HG02938 (cell line): ENCODE results near the gene NEU3.
"Not testable (repeated sequence)": the region's sequence is repeated elsewhere in the genome, so short reads cannot be mapped to it uniquely, and the experiment has no call there.

ENCODE experiments used
- ATAC-seq: cut with Tn5 transposase; IDR thresholded peaks from one replicate; pipeline ENCODE4 v1.9.1; 2021; ENCODE audit warnings: mild to moderate bottlenecking, moderate library complexity; ENCODE audit not compliant: unreplicated experiment

NEU3 gene

DNA sequence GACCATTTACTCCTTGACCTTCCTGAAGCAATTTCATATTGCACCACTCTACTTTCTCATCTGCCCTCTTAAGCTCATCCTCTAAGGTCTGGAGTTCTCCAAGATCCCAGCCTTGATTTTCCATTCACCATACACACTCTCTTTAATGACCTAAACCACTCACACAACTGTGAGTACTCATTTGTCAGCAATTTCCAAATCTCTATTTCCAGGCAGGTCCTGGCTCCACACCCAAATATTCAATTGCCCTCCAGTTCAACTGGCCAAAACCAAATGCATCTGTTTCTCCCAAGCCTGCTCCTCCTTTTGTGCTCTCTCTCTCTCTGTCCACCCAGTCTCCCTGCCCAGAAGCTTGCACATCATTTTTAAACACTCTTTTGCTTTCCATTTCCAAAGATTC, 39.6 kb downstream of the NEU3 start:
- ATAC-seq, result no peak

DNA sequence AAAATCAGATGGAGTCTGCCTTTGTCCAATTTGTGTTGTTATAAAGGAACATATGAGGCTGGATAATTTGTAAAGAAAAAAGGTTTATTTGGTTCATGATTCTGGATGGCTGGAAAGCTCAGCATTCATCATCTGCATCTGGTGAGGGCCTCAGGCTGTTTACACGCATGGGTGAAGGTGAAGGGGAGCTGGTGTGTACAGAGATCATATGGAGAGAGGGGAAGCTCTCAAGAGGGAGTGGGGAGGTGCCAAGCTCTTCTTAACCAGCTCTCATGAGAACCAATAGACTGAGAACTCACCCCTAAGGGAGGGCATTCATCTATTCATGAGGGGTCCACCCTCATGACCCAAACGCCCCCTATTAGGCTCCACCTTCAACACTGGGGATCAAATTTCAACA, 40.0 kb downstream of the NEU3 start:
- no peak for ATAC-seq

DNA sequence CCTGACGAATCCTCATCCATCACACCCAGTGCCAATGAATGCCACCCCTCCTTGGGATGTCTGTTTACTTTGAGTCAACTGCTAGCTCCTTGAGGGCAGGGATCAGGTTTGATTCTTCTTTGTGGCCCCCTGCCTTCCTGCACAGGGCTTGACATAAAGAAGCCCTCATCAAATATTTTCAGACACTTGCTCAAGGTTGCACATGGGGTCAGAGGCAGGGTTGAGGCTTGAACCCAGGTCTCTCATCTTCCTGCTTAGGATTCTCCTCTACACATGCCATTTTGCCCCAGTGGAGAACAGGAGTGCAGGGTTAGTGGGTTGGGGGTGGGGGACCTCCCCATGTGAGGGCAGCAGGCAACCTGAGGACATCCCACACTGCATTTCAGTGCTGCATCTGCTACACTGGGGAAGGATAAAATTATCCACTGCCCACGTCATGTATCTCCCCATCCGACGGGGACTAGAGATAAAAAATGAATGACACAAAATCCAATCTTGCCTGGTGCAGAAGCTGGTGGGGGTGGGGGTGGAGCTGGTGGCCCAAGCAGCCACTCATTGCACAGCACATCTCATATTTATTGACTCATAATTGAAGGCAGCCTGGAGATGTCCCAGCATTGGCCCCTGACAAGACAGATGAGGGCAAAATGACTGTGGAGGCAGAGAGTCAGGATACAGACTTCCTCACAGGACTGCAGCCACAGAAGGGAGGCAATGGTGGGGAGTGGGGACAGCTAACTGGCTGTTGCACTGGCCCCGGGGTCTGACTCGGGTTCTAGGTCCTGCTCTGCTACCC, 41.3 kb downstream of the NEU3 start:
- ATAC-seq, result no peak

DNA sequence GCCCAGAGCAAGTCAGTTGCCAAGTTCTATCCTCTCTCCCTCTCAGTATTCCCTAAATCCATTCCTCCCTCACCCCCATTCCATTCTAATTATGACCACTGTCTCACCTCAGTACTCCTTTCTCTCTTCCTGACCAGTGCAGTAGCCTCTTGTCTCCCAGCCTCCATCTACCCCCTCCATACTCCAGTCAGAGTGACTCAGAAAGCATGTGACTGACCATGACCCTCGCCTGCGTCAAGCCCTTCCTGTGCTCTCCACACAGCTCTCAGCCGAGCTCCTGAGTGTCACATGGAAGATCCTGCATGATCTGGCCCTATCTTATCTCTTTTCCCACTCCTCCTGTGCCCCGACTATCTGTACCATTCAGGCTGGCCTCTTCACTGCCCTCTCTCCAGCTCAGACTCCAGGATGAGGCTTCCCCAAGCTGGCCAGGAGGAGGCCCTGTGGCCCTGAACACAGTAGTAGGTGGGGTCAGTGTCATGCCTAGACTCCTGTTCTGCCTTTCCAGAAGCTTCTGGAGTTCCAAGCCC, 42.6 kb downstream of the NEU3 start:
- ATAC-seq, result no peak

DNA sequence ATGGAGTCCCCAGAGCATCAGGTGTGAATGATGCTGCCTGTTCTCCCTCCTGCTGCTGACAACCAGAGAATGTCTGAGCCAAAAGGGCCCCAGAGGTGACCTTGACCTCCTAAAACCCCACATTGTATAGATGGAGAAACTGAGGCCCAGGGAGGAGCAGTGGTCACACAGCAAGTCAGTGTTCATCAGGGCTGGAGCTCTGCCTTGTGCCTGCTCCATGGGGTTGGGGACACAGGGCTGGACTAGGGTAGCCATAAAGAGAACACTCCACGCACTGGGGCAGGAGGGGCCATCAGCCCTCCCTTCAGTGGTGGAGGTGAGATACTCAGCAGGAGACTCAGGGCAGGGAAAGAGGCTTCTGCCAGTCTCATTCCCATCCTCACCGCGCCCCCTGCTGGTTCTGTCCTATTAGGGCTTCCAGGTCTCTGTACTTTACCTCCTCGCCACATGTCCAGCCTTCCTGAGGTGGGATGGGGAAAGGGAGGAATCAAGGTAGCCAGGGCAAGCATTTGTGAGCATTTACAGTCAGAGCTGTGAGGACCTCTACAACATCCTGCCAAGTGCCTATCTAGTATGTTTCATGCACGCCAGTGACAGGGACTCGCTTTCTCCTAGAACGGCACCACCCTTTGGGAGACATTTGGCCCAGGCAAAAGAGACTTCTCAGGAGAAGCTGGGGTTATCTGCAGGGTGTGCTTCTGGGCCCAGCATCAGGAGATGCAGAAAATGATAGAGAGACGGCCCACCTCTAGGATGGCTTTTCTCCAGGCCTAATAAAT, 43.2 kb downstream of the NEU3 start:
- ATAC-seq, result no peak

DNA sequence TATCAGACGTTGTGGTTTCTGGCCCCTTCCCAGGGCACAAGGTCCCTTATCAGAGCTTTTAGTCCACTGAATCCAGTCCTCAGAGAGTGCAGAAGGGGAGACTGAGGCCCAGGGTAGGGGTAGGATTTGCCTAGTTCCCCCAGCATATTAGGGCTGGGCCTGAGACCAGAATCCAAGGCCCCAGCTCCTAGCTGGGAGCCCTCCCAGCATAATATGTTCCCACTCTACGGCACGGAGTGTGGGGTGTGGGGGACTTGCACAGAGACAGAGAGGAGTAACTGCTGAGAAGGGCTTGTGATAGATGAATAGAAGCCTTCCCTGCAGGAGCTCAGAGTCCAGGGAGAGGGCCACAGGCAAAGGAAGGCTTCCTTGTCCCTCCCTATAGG, 43.8 kb downstream of the NEU3 start:
- ATAC-seq, result no peak

DNA sequence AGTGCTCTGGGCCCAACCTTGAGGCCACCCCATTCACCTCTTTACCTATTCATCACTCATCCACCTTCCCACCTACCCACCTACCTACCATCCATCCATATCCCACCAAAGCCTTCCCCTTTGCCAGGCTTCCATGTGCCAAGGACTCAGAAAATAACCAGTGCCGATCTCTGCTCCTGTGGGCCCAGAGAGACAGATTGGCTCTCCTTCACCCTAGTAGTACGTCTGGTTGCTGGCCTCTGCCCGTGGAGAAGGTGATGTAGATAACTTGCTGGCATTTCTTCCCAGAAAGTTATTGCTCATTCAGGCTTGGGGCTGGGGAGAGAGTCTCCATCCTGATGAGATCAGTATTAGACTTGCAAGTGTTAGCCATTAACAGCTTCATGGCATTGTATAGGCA, 45.2 kb downstream of the NEU3 start:
- ATAC-seq, result no peak

DNA sequence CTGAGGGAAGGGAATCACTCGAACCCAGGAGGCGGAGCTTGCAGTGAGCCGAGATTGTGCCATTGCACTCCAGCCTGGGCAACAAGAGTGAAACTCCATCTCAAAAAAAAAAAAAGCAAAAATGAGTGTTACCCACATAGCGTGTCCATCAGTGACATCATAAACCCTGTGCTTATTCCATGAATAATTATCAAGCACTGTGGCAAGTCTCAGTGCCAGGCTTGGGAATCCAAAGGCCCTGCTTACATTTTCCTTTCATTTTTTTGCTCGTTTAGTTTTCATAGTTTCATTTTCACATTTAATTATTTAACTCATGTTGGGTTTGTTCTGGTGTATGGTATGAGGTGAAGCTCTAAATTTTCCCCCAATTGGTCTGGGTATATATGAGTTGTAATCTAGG, 46.5 kb downstream of the NEU3 start:
- no peak for ATAC-seq

DNA sequence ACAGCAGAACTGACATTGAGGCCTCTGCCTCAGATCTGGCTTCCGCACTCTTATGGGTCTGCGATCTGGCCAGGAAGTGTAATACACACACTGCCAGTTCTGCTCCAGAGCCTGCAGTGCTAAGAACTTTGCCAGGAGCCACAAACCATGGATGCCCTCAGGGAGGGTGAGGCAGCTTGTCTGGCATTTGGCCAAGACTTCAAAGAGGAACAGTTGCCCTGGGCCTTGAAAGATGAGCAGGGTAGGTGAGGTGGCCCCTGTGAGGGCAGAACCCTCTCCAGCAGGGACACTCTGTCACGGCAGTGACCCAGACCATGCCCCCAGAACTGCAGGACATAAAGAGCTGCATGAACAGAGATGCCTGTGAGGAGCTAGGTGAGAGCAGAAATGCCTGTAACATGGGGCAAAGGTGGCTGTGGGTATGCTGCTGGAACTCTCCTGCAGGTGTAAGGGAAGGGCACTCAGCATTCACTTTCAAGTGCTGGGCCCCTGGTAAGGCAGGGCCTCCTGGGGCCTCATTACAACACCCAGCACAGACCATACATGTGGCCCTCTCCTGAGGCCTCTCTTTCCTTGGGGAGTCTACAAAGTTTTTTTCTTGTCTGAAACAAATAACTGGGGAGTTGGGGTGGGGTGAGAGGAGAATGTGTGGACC, 47.3 kb downstream of the NEU3 start:
- ATAC-seq, result no peak

DNA sequence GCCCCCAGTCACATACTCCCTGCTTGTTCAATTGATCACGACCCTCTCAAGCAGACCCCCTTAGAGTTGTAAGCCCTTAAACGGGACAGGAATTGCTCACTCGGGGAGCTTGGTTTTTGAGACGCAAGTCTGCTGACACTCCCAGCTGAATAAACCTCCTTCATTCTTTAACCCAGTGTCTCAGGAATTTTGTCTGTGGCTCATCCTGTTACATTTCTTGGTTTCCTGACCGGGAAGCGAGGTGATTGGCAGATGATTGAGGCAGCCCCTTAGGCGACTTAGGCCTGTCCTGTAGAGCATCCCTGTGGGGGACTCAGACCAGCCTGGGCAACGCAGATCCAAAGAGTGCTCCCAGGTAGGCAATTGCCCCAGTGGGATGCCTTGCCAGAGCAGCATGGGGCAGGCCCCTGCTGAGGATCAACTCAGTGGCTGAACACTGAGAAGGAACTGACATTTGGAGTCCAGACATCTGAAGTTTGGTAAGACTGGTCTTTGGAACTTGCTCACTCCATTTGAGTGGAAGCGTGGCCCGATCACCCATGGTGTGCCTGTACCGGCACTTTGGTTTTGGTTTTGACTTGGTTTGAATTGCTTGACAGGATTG, 51.5 kb downstream of the NEU3 start:
- no peak for ATAC-seq

DNA sequence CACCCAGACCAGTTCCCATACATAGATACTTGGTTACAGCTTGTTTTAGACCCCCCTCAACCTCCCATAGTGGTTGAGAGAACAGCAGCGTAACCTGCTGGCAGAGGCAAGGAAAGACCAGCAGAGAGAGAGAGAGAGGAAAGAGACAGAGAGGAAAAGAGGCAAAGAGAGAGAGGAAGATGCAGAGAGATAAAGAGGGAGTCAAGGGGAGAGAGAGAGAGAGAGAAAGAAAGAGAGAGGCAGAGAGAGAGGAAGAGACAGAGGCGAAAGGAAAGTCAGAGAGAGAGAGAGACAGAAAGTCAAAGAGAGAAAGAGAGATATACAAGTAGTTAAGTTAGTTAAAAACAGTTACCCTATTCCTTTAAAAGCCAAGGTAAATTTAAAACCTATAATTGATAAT, 52.5 kb downstream of the NEU3 start:
- no peak for ATAC-seq

DNA sequence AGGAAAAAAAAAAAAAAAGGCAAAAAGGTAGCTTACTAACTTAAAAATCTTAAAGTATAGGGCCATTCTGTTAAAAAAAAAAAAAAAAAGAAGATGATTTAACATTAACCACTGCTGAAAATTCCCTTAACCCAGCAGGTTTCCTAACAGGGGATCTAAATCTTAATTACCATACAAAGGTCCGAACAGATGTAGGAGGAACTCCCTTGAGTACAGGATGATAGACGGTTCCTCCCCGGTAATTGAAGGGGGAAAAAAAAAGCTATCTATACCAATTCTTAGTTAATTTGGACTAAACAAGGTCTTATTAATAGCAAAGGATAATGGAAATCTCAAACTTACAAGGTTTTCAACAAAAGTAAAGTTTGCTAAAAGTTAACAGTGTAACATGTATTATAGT, 53.1 kb downstream of the NEU3 start:
- ATAC-seq, result not testable (repeated sequence)

DNA sequence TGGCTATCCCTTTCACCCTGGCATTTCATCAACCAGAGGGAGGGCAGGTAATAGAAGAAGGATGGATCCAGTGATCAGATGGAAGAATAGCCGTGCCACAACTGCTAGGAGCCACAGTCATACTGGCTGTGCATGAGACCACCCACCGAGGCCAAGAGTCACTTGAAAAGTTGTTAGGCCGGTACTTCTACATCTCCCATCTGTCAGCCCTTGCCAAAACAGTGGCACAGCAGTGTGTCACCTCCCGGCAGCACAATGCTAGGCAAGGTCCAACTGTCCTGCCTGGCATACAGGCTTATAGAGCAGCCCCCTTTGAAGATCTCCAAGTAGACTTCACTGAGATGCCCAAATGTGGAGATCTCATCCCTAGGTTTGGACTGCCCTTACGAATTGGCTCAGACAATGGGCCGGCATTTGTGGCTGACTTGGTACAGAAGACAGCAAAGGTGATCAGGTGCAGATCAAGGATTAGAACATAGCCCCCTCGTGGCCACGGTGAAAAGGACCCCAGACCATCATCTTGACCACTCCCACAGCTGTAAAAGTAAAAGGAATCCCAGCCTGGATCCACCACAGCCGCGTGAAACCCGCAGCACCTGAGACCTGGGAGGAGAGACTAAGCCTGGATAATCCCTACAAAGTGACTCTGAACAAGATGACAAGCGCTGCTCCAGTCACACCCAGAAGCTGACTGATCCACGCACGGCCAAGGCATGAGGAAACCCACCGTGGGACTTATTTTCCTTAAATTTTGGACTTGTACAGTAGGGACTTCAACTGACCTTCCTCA, 55.8 kb downstream of the NEU3 start:
- not testable (repeated sequence) for ATAC-seq

DNA sequence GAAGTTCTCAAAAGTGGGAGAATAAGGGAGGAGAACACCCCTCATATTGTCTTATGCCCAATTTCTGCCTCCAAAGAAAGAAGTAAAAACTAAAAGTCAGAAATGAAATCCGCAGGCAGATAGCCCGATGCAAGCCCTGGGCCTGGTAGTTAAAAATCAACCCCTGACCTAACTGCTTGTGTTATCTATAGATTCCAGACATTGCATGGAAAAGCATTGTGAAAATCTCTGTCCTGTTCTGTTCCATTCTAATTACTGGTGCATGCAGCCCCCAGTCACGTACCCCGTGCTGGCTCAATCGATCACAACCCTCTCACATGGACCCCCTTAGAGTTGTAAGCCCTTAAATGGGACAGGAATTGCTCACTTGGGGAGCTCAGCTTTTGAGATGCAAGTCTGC, 57.9 kb downstream of the NEU3 start:
- ATAC-seq, result not testable (repeated sequence)

DNA sequence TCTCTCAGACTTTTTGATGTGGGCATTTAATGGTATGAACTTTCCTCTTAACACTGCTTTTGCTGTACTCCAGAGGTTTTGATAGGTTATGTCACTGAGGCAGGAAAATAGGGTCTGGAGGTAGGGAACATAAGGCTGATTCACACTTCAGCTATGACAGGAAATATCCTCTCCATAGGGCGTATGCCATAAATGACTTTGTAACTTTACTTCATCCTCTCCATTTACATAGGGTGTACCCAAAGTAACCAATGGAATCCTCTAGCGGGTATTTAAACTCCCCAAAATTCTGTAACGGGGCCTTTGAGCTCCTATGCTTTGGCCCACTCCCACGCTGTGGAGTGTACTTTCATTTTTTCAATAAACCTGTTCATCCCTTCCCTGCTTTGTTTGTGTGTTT, 58.5 kb downstream of the NEU3 start:
- ATAC-seq, result no peak

DNA sequence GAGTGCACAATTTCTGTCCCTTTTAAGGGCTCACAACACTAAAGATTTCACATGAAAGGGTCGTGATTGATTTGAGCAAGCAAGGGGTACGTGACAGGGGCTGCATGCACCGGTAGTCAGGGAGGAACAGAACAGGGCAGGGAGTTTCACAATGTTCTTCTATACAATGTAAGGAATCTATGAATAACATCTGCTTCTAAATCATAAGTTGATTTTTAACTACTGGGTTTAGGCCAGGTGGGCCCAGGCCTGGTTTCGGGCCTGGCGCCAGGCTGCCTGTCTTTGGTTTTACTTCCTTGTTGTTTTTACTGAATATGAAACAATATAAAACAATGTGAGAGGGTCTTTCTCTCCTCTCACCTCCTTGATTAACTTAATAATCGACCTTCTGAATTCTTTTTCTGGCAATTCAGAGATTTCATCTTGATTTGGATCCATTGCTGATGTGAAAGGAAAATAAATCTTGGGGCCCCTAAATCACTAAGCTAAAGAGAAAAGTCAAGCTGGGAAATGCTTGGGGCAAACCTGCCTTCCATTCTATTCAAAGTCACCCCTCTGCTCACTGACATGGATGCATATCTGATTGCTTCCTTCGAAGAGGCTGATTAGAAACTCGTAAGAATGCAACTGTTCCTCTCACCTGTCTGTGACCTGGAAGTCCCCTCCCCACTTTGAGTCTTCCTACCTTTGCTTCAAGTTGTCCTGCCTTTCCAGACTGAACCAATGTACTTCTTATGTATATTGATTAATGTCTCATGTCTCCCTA, 61.0 kb downstream of the NEU3 start:
- not testable (repeated sequence) for ATAC-seq

DNA sequence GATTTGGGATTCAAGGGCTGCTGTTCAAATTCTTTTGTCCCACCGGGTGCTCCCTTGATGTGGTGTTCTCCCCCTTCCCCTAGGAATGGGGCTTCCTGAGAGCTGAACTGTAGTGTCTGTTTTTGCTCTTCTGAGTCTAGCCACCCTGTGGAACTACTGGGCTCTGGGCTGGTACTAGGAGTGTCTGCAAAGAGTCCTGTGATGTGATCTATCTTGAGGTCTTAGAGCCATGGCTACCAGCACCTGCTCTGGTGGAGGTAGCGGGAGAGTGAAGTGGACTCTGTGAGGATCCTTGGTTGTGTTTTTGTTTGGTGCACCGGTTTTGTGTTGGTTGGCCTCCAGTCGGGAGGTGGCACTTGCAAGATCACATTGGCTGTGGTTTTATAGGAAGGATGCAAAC, 61.8 kb downstream of the NEU3 start:
- no peak for ATAC-seq

DNA sequence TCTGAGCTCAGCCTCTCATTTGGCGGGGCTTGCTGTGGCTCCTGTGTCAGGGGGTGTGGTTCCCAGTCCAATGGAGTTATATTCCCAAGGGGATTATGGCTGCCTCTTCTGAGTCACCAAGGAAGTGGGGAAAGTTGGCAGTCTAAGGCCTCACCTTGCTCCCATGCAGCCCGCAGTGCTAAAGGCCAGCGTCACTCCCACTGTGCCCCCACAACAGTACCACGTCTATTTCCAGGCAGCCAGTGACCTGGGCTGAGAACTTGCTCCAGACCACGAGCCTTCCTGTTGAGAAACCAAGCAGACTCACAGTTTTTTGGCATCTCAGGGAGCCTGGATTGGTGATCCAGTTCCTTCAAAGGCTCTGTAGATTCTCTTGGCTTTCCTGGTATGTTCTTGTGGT, 62.3 kb downstream of the NEU3 start:
- ATAC-seq, result no peak

DNA sequence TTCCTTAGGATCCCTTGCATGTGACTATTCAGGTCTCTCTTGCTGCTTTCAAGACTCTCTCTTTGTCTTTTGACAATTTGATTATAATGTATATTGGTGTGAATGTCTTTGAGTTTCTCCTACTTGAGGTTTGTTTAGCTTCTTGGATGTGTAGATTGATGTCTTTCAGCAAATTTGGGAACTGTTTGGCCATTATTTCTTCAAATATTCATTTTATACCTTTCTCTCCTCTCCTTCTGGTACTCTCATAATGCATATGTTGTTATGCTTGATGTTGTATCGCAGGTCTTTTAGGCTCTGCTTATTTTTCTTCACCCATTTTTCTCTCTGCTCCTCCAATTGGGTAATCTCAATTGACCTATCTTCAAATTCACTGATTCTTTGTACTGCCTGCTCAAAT, 63.7 kb downstream of the NEU3 start:
- no peak for ATAC-seq

DNA sequence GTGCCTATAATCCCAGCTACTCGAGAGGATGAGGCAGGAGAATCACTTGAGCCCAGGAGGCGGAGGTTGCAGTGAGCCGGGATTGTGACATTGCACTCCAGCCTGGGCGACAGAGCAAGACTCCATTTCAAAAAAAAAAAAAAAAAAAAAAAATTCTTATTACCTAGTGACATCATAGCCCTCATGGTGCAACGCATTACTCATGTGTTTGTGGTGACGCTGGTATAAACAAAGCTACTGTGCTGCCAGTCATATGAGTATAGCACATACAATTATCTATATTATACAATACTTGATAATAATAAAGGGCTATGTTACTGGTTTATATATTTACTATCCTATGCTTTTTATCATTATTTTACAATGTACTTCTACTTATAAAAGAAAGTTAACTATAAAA, 66.8 kb downstream of the NEU3 start:
- no peak for ATAC-seq
